ENCODE results near the gene HASPIN. TPM values are rescaled to one million over a fixed set of nuclear protein-coding genes. Genes with fewer than 3 reads are reported as not detected.

The HASPIN gene
- total and polyA plus RNA-seq, 2 experiments from 2014 or later = 6.1 to 35.1 TPM

GRCh38 chr17:3761036-3761917, 37.6 kb downstream of the HASPIN start (continued):
- no peak for TF ChIP-seq REST (IDR thresholded peaks at IDR 0.05; ENCODE audit: unreplicated experiment)

DNA sequence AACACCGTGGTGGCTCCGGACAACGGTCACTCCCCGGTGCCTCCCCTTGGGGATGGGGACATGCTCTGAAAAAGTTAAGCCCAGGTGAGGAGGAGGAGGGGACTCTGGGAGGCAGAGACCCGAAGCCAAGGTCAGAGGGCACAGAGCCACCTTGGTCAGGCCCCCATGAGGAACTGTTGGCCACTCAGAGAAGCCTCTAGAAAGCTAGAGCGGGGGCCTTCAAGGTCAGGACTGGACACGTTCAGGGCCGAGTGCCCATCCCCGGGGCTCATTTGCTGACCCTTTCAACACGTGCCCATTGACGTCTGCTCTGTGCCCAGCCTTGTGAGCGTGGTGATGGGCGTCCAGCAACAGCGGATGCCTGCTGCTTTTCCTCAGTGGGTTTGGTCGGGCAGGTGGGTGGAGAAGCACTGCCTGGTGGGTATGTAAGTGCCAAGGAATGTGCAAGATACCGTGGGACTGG, 38.2 kb downstream of the HASPIN start:
- H3K4me1 Mint-ChIP-seq = 0 out of 3 replicates have a peak, but pooled peaks cover 2% of the 10 kb centered on the region
- H3K9me3 Mint-ChIP-seq = peaks cover 18% of the 10 kb centered on the region
- peaks cover 5% of the 10 kb centered on the region for H3K27me3 Mint-ChIP-seq (ENCODE audit: insufficient read depth, low read depth, poor library complexity)
- DNase-seq (ENCODE audit: low spot score) = no peak
- no peaks in the 10 kb centered on the region for H4K20me1 ChIP-seq (replicated peaks; ENCODE audit: insufficient read depth)
- no peak overlapping the region for H3K4me3 ChIP-seq
- H3F3A ChIP-seq (replicated peaks; ENCODE audit: low read depth) = no peaks in the 10 kb centered on the region
- no peak overlapping the region for H3K27ac ChIP-seq (ENCODE audit: low read depth)
- peaks cover 14% of the 10 kb centered on the region for H3K36me3 Mint-ChIP-seq (ENCODE audit: low read depth)
- no peak overlapping the region for H3K27ac Mint-ChIP-seq
- no peak overlapping the region for H2AFZ ChIP-seq
- no peaks in the 10 kb centered on the region for H3K27me3 ChIP-seq (ENCODE audit: insufficient read depth)
- ATAC-seq = no peak
- TF ChIP-seq POLR2AphosphoS5 (IDR thresholded peaks at IDR 0.05; ENCODE audit: low read depth) (no peak), ZNF114 (CRISPR knock-in tag; IDR thresholded peaks at IDR 0.05) (no peak), JUNB (IDR thresholded peaks at IDR 0.05; ENCODE audit: unreplicated experiment) (no peak), ETS1 (IDR thresholded peaks at IDR 0.05) (no peak)
- H3K36me3 ChIP-seq (ENCODE audit: insufficient read depth) = no peaks in the 10 kb centered on the region
- H3K9me2 ChIP-seq (ENCODE audit: insufficient read depth) = no peaks in the 10 kb centered on the region
- no peaks in the 10 kb centered on the region for H3K79me2 ChIP-seq (replicated peaks; ENCODE audit: insufficient read depth)
- H3K4me3 Mint-ChIP-seq = no peak overlapping the region
- H3K4me1 ChIP-seq (ENCODE audit: insufficient read depth) = no peaks in the 10 kb centered on the region
- no peak overlapping the region for H3K4me2 ChIP-seq

DNA sequence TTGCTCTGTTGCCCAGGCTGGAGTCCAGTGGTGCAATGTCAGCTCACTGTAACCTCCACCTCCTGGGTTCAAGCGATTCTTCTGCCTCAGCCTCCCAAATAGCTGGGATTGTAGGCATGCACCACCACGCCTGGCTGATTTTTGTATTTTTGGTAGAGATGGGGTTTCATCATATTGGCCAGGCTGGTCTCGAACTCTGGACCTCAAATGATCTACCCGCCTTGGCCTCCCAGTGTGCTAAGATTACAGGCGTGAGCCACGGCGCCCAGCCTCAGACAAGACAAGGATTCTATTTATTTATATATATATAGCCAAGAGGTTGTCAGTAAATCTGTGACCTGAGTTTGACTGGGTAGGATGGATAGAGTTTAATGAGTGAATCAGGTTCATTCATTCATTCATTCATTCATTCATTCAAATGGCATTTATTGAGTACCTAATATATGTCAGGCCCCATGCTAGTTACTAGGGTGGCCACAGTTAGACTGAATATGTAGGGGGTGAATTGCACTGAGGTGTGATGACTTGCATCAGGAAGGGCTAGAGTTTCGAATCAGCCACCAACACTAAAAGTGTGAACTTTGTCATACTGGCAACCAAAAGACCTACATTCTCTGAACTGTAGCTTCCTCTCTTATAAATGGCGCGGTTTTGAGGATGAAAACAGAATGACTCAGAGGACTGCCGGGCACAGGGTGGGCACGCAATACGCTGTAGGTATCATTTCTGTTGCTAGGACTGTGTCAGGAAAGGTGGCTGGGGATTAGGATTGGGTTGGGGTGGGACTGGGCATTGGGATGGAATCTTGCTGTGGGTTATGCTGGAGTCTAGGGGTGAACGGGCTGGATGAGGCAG, 39.4 kb downstream of the HASPIN start:
- H3K4me1 ChIP-seq (ENCODE audit: insufficient read depth) = no peaks in the 10 kb centered on the region
- H4K20me1 ChIP-seq (replicated peaks; ENCODE audit: insufficient read depth) = no peaks in the 10 kb centered on the region
- no peak overlapping the region for H3K4me3 ChIP-seq
- no peak overlapping the region for H2AFZ ChIP-seq
- Mint-ChIP-seq H3K36me3 (ENCODE audit: low read depth) (peaks cover 14% of the 10 kb centered on the region), H3K27ac (no peak overlapping the region), H3K27me3 (ENCODE audit: insufficient read depth, low read depth, poor library complexity) (peaks cover 4% of the 10 kb centered on the region), H3K4me1 (0 out of 3 replicates have a peak, but pooled peaks cover 2% of the 10 kb centered on the region), H3K4me3 (no peak overlapping the region), H3K9me3 (peaks cover 22% of the 10 kb centered on the region)
- DNase-seq (ENCODE audit: low spot score) (no peak), ATAC-seq (no peak)
- no peaks in the 10 kb centered on the region for H3K79me2 ChIP-seq (replicated peaks; ENCODE audit: insufficient read depth)
- H3K36me3 ChIP-seq (ENCODE audit: insufficient read depth) = no peaks in the 10 kb centered on the region
- H3K9me2 ChIP-seq (ENCODE audit: insufficient read depth) = no peaks in the 10 kb centered on the region
- H3K27ac ChIP-seq (ENCODE audit: low read depth) = no peak overlapping the region
- H3K27me3 ChIP-seq (ENCODE audit: insufficient read depth) = no peaks in the 10 kb centered on the region
- no peaks in the 10 kb centered on the region for H3F3A ChIP-seq (replicated peaks; ENCODE audit: low read depth)
- no peak overlapping the region for H3K4me2 ChIP-seq
- TF ChIP-seq NANOG (IDR thresholded peaks at IDR 0.05; ENCODE audit: borderline replicate concordance) = no peak
- TF ChIP-seq REST (IDR thresholded peaks at IDR 0.05; ENCODE audit: unreplicated experiment) = no peak
- TF ChIP-seq ETS1 (IDR thresholded peaks at IDR 0.05) = no peak

Data from GM23338 (cell line).